SK-N-SH treated with all-trans-retinoic acid at 6 μM for 48 hours (cell line): Measurements from ENCODE around the gene USF2.

Experiments
- SNAI2 ChIP-seq: fragments of 250-450 bp; sonication (Bioruptor Pico); IDR thresholded peaks from 2 replicates; pipeline ENCODE4 v1.5.0; 2020; ENCODE audit warnings: mild to moderate bottlenecking, moderate library complexity
- ZFP30 ChIP-seq: fragments of 450-650 bp; formaldehyde crosslinking; IDR thresholded peaks from 2 replicates; pipeline ENCODE4 v1.5.0; 2022; ENCODE audit warnings: mild to moderate bottlenecking, moderate library complexity

- TF ChIP-seq SNAI2 (no peak), ZFP30 (CRISPR knock-in tag) (no peak)
Measured at GRCh38 chr19:35295792-35296462, 27.2 kb downstream of the USF2 start.
